ENCODE measurements around the gene EIPR1.
A peak's percentile ranks its signal among the peaks of the same experiment; 100 is the strongest.

The EIPR1 gene

GRCh38 chr2:3196716-3197115 lies 180.9 kb downstream of the EIPR1 start:
- no peak overlapping the region for H3K4me3 ChIP-seq (ENCODE audit: low read depth, low read length)

GRCh38 chr2:3195641-3196476 lies 181.8 kb downstream of the EIPR1 start:
- H3K4me3 ChIP-seq (ENCODE audit: low read depth, low read length), result no peak overlapping the region
- TF ChIP-seq CTCF (IDR thresholded peaks at IDR 0.05; ENCODE audit: control insufficient read depth, extremely low read depth, insufficient read depth), result no peak
- no peak for DNase-seq (ENCODE audit: low read depth)

More at GRCh38 chr2:3196716-3197115, 180.9 kb downstream of the EIPR1 start:
- no peak for DNase-seq (ENCODE audit: low read depth)
- TF ChIP-seq CTCF (IDR thresholded peaks at IDR 0.05; ENCODE audit: control insufficient read depth, extremely low read depth, insufficient read depth), result no peak

GRCh38 chr2:3194828-3195227 lies 182.8 kb downstream of the EIPR1 start:
- no peak for TF ChIP-seq CTCF (IDR thresholded peaks at IDR 0.05; ENCODE audit: control insufficient read depth, extremely low read depth, insufficient read depth)
- no peak for DNase-seq (ENCODE audit: low read depth)
- H3K4me3 ChIP-seq (ENCODE audit: low read depth, low read length), result no peak overlapping the region

GRCh38 chr2:3193443-3194330 lies 183.9 kb downstream of the EIPR1 start:
- no peak for TF ChIP-seq CTCF (IDR thresholded peaks at IDR 0.05; ENCODE audit: control insufficient read depth, extremely low read depth, insufficient read depth)
- H3K4me3 ChIP-seq (ENCODE audit: low read depth, low read length), result no peak overlapping the region
- no peak for DNase-seq (ENCODE audit: low read depth)

GRCh38 chr2:3192920-3193319 lies 184.7 kb downstream of the EIPR1 start:
- H3K4me3 ChIP-seq (ENCODE audit: low read depth, low read length), result no peak overlapping the region
- DNase-seq (ENCODE audit: low read depth), result peak; percentile 22
- peak; percentile 53 for TF ChIP-seq CTCF (IDR thresholded peaks at IDR 0.05; ENCODE audit: control insufficient read depth, extremely low read depth, insufficient read depth)

GRCh38 chr2:3192281-3192818 lies 185.3 kb downstream of the EIPR1 start:
- H3K4me3 ChIP-seq (ENCODE audit: low read depth, low read length), result no peak overlapping the region
- TF ChIP-seq CTCF (IDR thresholded peaks at IDR 0.05; ENCODE audit: control insufficient read depth, extremely low read depth, insufficient read depth), result no peak
- DNase-seq (ENCODE audit: low read depth), result no peak

Data from LNCaP clone FGC (cell line).